ENCODE measurements around the gene GIGYF2.

Gene GIGYF2

DNA sequence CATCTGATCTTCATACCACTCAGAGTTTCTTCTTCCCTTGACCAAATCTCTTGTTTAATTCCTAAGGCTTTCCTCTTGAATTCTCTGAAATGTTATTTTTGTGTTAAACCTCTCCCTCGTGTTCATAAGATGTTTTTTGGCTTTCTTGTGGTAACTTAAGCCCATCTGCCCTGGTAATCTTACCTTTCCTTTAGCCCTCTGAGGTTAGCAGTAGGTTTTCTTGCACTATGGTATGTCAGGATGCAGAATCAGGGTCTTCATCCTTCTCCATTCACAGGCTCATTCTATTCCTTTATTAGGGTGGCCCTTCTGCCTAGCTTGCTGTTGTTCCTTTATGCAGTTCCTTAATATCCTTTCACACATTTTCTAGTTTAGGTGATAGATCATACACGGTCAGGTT lies 24.1 kb downstream of the GIGYF2 start:
- DNase-seq (ENCODE audit: low read depth), result no peak
- TF ChIP-seq, protein P1, sequence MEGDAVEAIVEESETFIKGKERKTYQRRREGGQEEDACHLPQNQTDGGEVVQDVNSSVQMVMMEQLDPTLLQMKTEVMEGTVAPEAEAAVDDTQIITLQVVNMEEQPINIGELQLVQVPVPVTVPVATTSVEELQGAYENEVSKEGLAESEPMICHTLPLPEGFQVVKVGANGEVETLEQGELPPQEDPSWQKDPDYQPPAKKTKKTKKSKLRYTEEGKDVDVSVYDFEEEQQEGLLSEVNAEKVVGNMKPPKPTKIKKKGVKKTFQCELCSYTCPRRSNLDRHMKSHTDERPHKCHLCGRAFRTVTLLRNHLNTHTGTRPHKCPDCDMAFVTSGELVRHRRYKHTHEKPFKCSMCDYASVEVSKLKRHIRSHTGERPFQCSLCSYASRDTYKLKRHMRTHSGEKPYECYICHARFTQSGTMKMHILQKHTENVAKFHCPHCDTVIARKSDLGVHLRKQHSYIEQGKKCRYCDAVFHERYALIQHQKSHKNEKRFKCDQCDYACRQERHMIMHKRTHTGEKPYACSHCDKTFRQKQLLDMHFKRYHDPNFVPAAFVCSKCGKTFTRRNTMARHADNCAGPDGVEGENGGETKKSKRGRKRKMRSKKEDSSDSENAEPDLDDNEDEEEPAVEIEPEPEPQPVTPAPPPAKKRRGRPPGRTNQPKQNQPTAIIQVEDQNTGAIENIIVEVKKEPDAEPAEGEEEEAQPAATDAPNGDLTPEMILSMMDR (IDR thresholded peaks at IDR 0.05; ENCODE audit: insufficient read depth, low read depth, low read length, missing control alignments), result no peak
- H3K4me3 ChIP-seq (ENCODE audit: low read depth, low read length), result no peak overlapping the region

DNA sequence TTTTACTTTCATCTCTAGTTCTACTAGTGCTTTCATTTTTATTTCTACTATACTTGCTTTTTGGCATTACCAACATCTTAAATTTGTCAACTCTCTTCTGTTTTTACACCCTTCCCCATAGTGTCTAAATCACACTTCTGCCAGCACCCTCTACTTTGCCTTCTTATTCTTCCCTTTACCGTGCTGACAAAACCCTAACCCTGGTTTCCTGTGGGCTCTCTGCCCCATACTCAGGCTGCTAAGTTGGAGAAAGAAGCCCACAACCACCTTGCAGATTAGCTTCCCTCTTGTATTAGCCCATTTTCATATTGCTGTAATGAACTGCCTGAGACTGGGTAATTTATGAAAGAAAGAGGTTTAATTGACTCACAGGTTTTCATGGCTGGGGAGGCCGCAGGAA lies 24.8 kb downstream of the GIGYF2 start:
- DNase-seq (ENCODE audit: low read depth), result no peak
- TF ChIP-seq, protein P1 (IDR thresholded peaks at IDR 0.05; ENCODE audit: insufficient read depth, low read depth, low read length, missing control alignments), result no peak
- no peak overlapping the region for H3K4me3 ChIP-seq (ENCODE audit: low read depth, low read length)

DNA sequence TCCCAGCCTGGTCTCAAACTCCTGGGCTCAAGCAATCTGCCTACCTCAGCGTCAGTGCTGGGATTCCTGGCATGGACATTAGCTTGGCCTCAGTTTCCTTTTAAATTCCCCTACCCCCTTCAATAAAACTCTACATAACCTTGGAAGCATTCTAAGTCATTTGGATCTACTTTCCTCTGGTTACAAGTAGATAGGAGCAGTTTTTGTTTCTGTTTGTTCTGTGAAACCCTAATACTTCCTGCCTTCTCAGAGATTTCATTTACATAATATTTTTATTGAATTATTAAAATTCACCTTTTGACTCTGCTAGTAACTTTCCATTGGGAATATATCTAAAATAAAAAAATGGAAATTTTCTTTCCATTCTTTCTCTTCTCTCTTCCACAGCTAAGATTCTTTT lies 25.9 kb downstream of the GIGYF2 start:
- TF ChIP-seq, protein P1 (IDR thresholded peaks at IDR 0.05; ENCODE audit: insufficient read depth, low read depth, low read length, missing control alignments), result no peak
- no peak overlapping the region for H3K4me3 ChIP-seq (ENCODE audit: low read depth, low read length)
- DNase-seq (ENCODE audit: low read depth), result no peak

DNA sequence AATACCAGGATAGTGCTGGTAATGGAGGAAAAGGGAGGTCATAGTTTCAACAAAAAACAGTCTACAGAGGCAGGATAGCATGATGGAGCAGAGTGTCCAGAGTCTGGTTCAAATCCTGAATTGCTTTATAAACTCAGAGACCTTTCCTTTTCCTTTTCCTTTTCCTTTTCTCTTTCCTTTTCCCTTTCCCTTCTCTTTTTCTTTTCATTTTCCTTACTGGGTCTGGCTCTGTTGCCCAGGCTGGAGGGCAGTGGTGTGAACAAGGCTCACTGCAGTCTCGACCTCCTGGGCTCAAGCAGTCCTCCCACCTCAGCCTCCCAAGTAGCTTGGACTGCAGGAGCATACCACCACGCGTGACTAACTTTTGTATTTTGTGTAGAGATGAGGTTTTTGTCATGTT lies 31.7 kb downstream of the GIGYF2 start:
- TF ChIP-seq, protein P1 (IDR thresholded peaks at IDR 0.05; ENCODE audit: insufficient read depth, low read depth, low read length, missing control alignments), result no peak
- H3K4me3 ChIP-seq (ENCODE audit: low read depth, low read length), result no peak overlapping the region
- no peak for DNase-seq (ENCODE audit: low read depth)

DNA sequence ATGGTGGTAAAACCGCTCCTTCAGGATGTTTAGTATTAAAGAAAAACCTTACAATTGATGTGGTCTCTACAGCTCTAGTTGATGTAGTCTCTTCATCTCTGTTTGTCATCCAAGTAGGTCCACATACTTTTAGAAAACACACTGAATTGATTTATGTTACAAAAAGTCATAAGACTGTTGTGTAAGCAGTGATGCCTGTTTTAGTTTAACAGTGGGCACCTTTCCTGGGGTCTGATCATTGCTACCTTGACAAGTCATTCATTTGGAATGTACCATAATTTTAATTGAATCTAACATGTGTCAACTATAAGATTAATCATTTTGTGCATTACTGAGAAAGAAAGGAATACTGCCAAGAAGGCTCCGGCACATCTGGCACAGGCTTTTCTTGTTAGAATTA lies 34.3 kb downstream of the GIGYF2 start:
- DNase-seq (ENCODE audit: low read depth), result no peak
- no peak overlapping the region for H3K4me3 ChIP-seq (ENCODE audit: low read depth, low read length)
- TF ChIP-seq, protein P1 (IDR thresholded peaks at IDR 0.05; ENCODE audit: insufficient read depth, low read depth, low read length, missing control alignments), result no peak

DNA sequence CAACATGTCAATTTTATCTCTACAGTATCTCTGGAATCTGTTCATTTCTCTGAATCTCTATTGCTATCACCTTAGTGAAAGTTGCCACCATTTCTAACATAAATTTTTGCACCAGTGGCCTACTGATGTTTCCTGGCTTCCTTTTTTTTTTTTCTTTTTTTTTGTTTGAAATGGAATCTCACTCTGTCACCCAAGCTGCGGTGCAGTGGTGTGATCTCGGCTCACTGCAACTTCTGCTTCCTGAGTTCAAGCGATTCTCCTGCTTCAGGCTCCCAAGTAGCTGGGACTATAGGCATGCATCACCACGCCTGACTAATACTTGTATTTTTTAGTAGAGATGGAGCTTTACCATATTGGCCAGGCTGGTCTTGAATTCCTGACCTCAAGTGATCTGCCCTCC lies 44.2 kb downstream of the GIGYF2 start:
- TF ChIP-seq, protein P1 (IDR thresholded peaks at IDR 0.05; ENCODE audit: insufficient read depth, low read depth, low read length, missing control alignments), result no peak
- no peak for DNase-seq (ENCODE audit: low read depth)
- no peak overlapping the region for H3K4me3 ChIP-seq (ENCODE audit: low read depth, low read length)

DNA sequence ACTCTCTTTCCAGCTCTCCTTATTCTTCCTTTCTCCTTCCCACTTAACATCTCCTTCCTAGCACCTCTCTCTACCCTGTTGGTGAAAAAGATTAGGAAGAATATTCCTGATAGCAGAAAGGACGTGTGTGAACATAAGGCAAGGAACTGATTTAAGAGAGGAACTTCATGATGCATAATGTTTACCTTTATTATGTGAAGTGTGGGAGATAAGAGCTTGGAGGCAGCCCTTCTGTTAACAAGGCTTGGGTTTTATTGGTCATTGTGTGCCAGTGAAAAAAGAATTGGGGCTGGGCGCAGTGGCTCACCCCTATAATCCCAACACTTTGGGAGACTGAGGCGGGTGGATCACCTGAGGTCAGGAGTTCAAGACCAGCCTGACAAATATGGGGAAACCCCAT lies 44.8 kb downstream of the GIGYF2 start:
- DNase-seq (ENCODE audit: low read depth), result no peak
- H3K4me3 ChIP-seq (ENCODE audit: low read depth, low read length), result no peak overlapping the region
- TF ChIP-seq, protein P1 (IDR thresholded peaks at IDR 0.05; ENCODE audit: insufficient read depth, low read depth, low read length, missing control alignments), result no peak
